ENCODE data around the gene FRMD4A. TPM values are rescaled to one million over a fixed set of nuclear protein-coding genes. Genes with fewer than 3 reads are reported as not detected.
A peak's percentile ranks its signal among the peaks of the same experiment; 100 is the strongest.

FRMD4A gene
- total and polyA plus RNA-seq, 3 donors from 2014 or later, result 15.0 to 20.8 (median 18.7) TPM

DNA sequence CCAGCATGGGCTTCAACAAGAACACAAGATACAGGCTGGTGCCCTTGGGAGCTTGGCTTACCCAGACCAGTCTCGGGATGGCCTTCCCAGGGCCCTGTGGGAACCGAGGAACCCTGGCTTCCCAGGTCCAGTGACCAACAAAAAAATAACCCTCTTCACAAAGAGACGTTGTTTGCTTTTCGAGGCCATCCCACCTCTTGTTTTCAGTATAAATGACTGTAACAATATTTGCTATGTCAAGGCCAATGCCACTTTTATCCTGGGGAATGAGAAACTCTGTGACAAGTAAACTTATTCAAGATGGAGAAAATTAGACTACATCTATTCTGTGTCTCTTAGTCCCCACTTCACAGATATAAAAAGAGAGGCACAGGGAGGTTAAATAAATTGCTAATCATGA, 605.1 kb downstream of the FRMD4A start:
- Histone ChIP-seq H3K36me3 (ENCODE audit: low read depth, missing control alignments) (no peaks in the 10 kb centered on the region), H3K9me3 (no peaks in the 10 kb centered on the region), H3K4me1 (peaks cover 10% of the 10 kb centered on the region), H3K27me3 (no peaks in the 10 kb centered on the region), H3K27ac (peak overlapping the region in 1 of 2 donors; percentile 11), H3K4me3 (no peak overlapping the region)
- peak; percentile 25 for DNase-seq
- WGBS, 2 donors, result 65 to 83% methylated on average over 4 of the region's 4 CpGs
- intact Hi-C loops (cut with DNase I; ENCODE audit: low total_unique reads), result no loop called here
- TF ChIP-seq CTCF (IDR thresholded peaks at IDR 0.05) (no peak), POLR2A (IDR thresholded peaks at IDR 0.05) (no peak)

- intact Hi-C loops (cut with DNase I; ENCODE audit: low total_unique reads), result no loop called here
- peaks cover 13% of the 10 kb centered on the region for H3K4me1 ChIP-seq
- H3K9me3 ChIP-seq, result no peaks in the 10 kb centered on the region
- DNase-seq, result peak; percentile 18
- 50 to 66% methylated on average over 10 of the region's 10 CpGs for WGBS, 2 donors
- H3K27me3 ChIP-seq, result no peaks in the 10 kb centered on the region
- H3K27ac ChIP-seq, result no peak overlapping the region
- no peak overlapping the region for H3K4me3 ChIP-seq
- no peaks in the 10 kb centered on the region for H3K36me3 ChIP-seq (ENCODE audit: low read depth, missing control alignments)
- TF ChIP-seq POLR2A (IDR thresholded peaks at IDR 0.05), result no peak
- no peak for TF ChIP-seq CTCF (IDR thresholded peaks at IDR 0.05)
Measured at GRCh38 chr10:13724484-13724883, 606.2 kb downstream of the FRMD4A start.

- TF ChIP-seq POLR2A (IDR thresholded peaks at IDR 0.05) (no peak), CTCF (IDR thresholded peaks at IDR 0.05) (no peak)
- DNase-seq, result no peak
- intact Hi-C loops (cut with DNase I; ENCODE audit: low total_unique reads), result no loop called here
- no peak overlapping the region for H3K4me3 ChIP-seq
- WGBS, 2 donors, result 90 to 93% methylated on average over 4 of the region's 4 CpGs
- no peak overlapping the region for H3K27ac ChIP-seq
- H3K9me3 ChIP-seq, result no peaks in the 10 kb centered on the region
- H3K27me3 ChIP-seq, result no peaks in the 10 kb centered on the region
- H3K36me3 ChIP-seq (ENCODE audit: low read depth, missing control alignments), result no peaks in the 10 kb centered on the region
- peaks cover 20% of the 10 kb centered on the region for H3K4me1 ChIP-seq
Measured at GRCh38 chr10:13722747-13723653, 607.7 kb downstream of the FRMD4A start.

DNA sequence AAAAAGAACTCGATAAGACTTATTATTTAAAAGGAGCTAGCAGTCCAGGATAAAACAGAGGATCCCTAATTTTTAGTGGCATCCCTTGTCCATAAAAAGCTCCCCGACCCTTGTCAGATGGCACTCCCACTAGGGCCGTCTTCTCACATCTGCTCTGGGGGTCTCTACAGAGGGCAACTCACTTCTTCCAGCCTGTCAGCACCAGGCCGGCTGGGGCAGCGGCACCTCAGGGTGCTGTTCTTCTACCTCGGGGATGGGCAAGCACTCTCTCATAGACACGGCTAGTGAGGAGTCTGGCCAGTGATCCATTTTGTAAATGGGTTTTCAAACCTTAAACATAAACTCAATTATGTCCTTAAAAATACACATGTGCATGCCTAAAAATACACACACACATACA, 609.2 kb downstream of the FRMD4A start:
- peaks cover 20% of the 10 kb centered on the region for H3K4me1 ChIP-seq
- no peaks in the 10 kb centered on the region for H3K9me3 ChIP-seq
- intact Hi-C loops (cut with DNase I; ENCODE audit: low total_unique reads), result no loop called here
- WGBS, 2 donors, result 92 to 93% methylated on average over 7 of the region's 7 CpGs
- no peak overlapping the region for H3K27ac ChIP-seq
- no peaks in the 10 kb centered on the region for H3K36me3 ChIP-seq (ENCODE audit: low read depth, missing control alignments)
- DNase-seq, result no peak
- no peak overlapping the region for H3K4me3 ChIP-seq
- H3K27me3 ChIP-seq, result no peaks in the 10 kb centered on the region
- TF ChIP-seq POLR2A (IDR thresholded peaks at IDR 0.05) (no peak), CTCF (IDR thresholded peaks at IDR 0.05) (no peak)

GRCh38 chr10:13720699-13721098, 610.0 kb downstream of the FRMD4A start:
- intact Hi-C loops (cut with DNase I; ENCODE audit: low total_unique reads), result no loop called here
- Histone ChIP-seq H3K9me3 (no peaks in the 10 kb centered on the region), H3K36me3 (ENCODE audit: low read depth, missing control alignments) (no peaks in the 10 kb centered on the region), H3K27ac (no peak overlapping the region), H3K4me3 (no peak overlapping the region), H3K27me3 (no peaks in the 10 kb centered on the region), H3K4me1 (peaks cover 20% of the 10 kb centered on the region)
- WGBS, 2 donors, result 84 to 89% methylated on average over 4 of the region's 4 CpGs
- DNase-seq, result no peak
- no peak for TF ChIP-seq POLR2A (IDR thresholded peaks at IDR 0.05)
- TF ChIP-seq CTCF (IDR thresholded peaks at IDR 0.05), result no peak

All from testis (tissue), 3 donors.